Measurements from ENCODE around the gene MBD5. TPM values are rescaled to one million over a fixed set of nuclear protein-coding genes. Genes with fewer than 3 reads are reported as not detected.

MBD5 gene
- polyA plus RNA-seq, 1 donor (not counting 4 experiments of a cell fraction or from before 2014, with no cell fraction given) = 20.1 TPM

GRCh38 chr2:148292431-148292830 is 271.5 kb downstream of the MBD5 start:
- Histone ChIP-seq H3K27ac (ENCODE audit: control insufficient read depth, insufficient read depth, low read length) (no peak overlapping the region), H2AFZ (ENCODE audit: control insufficient read depth, low read length) (no peak overlapping the region), H3K27me3 (ENCODE audit: control insufficient read depth, extremely low read depth, insufficient read depth, low read length) (no peaks in the 10 kb centered on the region), H3K4me3 (ENCODE audit: control insufficient read depth in 2 of 3, extremely low read depth in 1 of 3, insufficient read depth in 2 of 3, low read depth in 1 of 3, low read length in 3 of 3) (no peak overlapping the region), H3K9me1 (ENCODE audit: control insufficient read depth, extremely low read depth, insufficient read depth, low read length) (no peaks in the 10 kb centered on the region), H3K9ac (ENCODE audit: control insufficient read depth, extremely low read depth, insufficient read depth, low read length) (no peak overlapping the region), H3K79me2 (ENCODE audit: control insufficient read depth, insufficient read depth, low read length) (no peaks in the 10 kb centered on the region), H3K4me2 (ENCODE audit: control insufficient read depth, extremely low read depth, insufficient read depth, low read depth, low read length) (no peak overlapping the region), H3K36me3 (ENCODE audit: control insufficient read depth in 2 of 2, extremely low read depth in 1 of 2, insufficient read depth in 2 of 2, low read length in 2 of 2) (no peaks in the 10 kb centered on the region), H3K9me3 (ENCODE audit: control insufficient read depth, low read depth, low read length) (no peaks in the 10 kb centered on the region), H4K20me1 (ENCODE audit: control insufficient read depth, extremely low read depth, insufficient read depth, low read length) (no peaks in the 10 kb centered on the region), H3K4me1 (ENCODE audit: control insufficient read depth, extremely low read depth, insufficient read depth, low read length) (no peaks in the 10 kb centered on the region)
- TF ChIP-seq CTCF (optimal IDR thresholded peaks at IDR 0.05 in 1 of 3, IDR thresholded peaks at IDR 0.05 in 1 of 3, conservative IDR thresholded peaks at IDR 0.05 in 1 of 3; ENCODE audit: extremely low read depth in 1 of 3, insufficient read depth in 2 of 3, low read length in 3 of 3) (no peak), EZH2 (IDR thresholded peaks at IDR 0.05; ENCODE audit: low read length) (no peak)
- no peak for FAIRE-seq
- DNase-seq (ENCODE audit: low read depth, low spot score) = no peak
- dilution Hi-C loops (cut with MboI; ENCODE audit: extremely low pct_ligation_motif_present, low sequenced_read_pairs) = no loop called here

GRCh38 chr2:148298196-148298595 is 277.3 kb downstream of the MBD5 start:
- no peak overlapping the region for H3K9ac ChIP-seq (ENCODE audit: control insufficient read depth, extremely low read depth, insufficient read depth, low read length)
- no peaks in the 10 kb centered on the region for H3K9me1 ChIP-seq (ENCODE audit: control insufficient read depth, extremely low read depth, insufficient read depth, low read length)
- H3K4me3 ChIP-seq (ENCODE audit: control insufficient read depth in 2 of 3, extremely low read depth in 1 of 3, insufficient read depth in 2 of 3, low read depth in 1 of 3, low read length in 3 of 3) = no peak overlapping the region
- no peak for FAIRE-seq
- no peaks in the 10 kb centered on the region for H3K9me3 ChIP-seq (ENCODE audit: control insufficient read depth, low read depth, low read length)
- H3K36me3 ChIP-seq (ENCODE audit: control insufficient read depth in 2 of 2, extremely low read depth in 1 of 2, insufficient read depth in 2 of 2, low read length in 2 of 2) = no peaks in the 10 kb centered on the region
- DNase-seq (ENCODE audit: low read depth, low spot score) = no peak
- dilution Hi-C loops (cut with MboI; ENCODE audit: extremely low pct_ligation_motif_present, low sequenced_read_pairs) = no loop called here
- no peak overlapping the region for H2AFZ ChIP-seq (ENCODE audit: control insufficient read depth, low read length)
- H3K79me2 ChIP-seq (ENCODE audit: control insufficient read depth, insufficient read depth, low read length) = no peaks in the 10 kb centered on the region
- H3K27ac ChIP-seq (ENCODE audit: control insufficient read depth, insufficient read depth, low read length) = no peak overlapping the region
- H3K4me1 ChIP-seq (ENCODE audit: control insufficient read depth, extremely low read depth, insufficient read depth, low read length) = no peaks in the 10 kb centered on the region
- TF ChIP-seq EZH2 (IDR thresholded peaks at IDR 0.05; ENCODE audit: low read length) = no peak
- no peak for TF ChIP-seq CTCF (optimal IDR thresholded peaks at IDR 0.05 in 1 of 3, IDR thresholded peaks at IDR 0.05 in 1 of 3, conservative IDR thresholded peaks at IDR 0.05 in 1 of 3; ENCODE audit: extremely low read depth in 1 of 3, insufficient read depth in 2 of 3, low read length in 3 of 3)
- H3K27me3 ChIP-seq (ENCODE audit: control insufficient read depth, extremely low read depth, insufficient read depth, low read length) = no peaks in the 10 kb centered on the region
- H4K20me1 ChIP-seq (ENCODE audit: control insufficient read depth, extremely low read depth, insufficient read depth, low read length) = no peaks in the 10 kb centered on the region
- H3K4me2 ChIP-seq (ENCODE audit: control insufficient read depth, extremely low read depth, insufficient read depth, low read depth, low read length) = no peak overlapping the region
